Measurements from ENCODE around the gene CCDC182. TPM values are rescaled to one million over a fixed set of nuclear protein-coding genes. Genes with fewer than 3 reads are reported as not detected.
A peak's percentile ranks its signal among the peaks of the same experiment; 100 is the strongest.

Gene CCDC182
- total RNA-seq (not detected), polyA plus RNA-seq (not detected)

- TF ChIP-seq EP300 (IDR thresholded peaks at IDR 0.05) (no peak), POLR2AphosphoS5 (IDR thresholded peaks at IDR 0.05) (no peak), POLR2A (IDR thresholded peaks at IDR 0.05) (no peak), CTCF (IDR thresholded peaks at IDR 0.05) (no peak)
- Histone ChIP-seq H3K4me1 (no peaks in the 10 kb centered on the region), H3K27ac (no peak within 1 kb of the TSS), H3K27me3 (no peaks in the 10 kb centered on the region), H3K9me3 (no peaks in the 10 kb centered on the region), H3K36me3 (no peaks in the 10 kb centered on the region), H3K4me3 (no peak within 1 kb of the TSS)
- intact Hi-C loops (cut with DNase I) = loop anchor here (5.0 to 10.0 kb wide), 3 partner anchors 120 to 613 kb away; no protein-coding TSS in a partner anchor
- no peak for DNase-seq
- 64 to 66% methylated on average over 4 of the region's 4 CpGs for WGBS, 2 donors
These were observed at the start of gene CCDC182 for GRCh38 chr17:57745242-57745641. CCDC182 (minus strand) TSS chr17:57745299; CDS start chr17:57745272, 27 bp downstream.

DNA sequence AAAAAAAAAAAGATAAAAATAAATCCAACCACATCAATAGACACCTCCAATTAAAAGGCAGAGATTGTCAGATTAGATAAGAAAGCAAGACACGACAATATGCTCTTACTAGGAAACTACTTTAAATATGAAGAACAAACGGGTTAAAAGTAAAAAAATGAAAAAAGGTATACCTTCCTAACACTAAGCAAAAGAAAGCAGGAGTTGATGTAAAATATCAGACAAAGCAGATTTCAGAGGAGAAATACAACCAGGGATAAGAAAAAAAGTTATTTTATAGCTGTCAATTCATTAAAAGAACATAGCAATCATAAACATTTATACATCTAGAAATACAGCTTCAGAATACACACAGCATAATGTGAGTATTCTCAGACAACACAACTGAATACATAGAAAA is 49.7 kb upstream of the CCDC182 start:
- WGBS, 2 donors = 20 to 56% methylated on average over 2 of the region's 2 CpGs
- intact Hi-C loops (cut with DNase I) = no loop called here
- no peaks in the 10 kb centered on the region for H3K27me3 ChIP-seq
- no peak overlapping the region for H3K27ac ChIP-seq
- no peaks in the 10 kb centered on the region for H3K36me3 ChIP-seq
- no peak for DNase-seq
- H3K4me3 ChIP-seq = no peak overlapping the region
- no peak for TF ChIP-seq POLR2A (IDR thresholded peaks at IDR 0.05)
- TF ChIP-seq CTCF (IDR thresholded peaks at IDR 0.05) = no peak
- no peak for TF ChIP-seq POLR2AphosphoS5 (IDR thresholded peaks at IDR 0.05)
- no peak for TF ChIP-seq EP300 (IDR thresholded peaks at IDR 0.05)
- H3K9me3 ChIP-seq = no peaks in the 10 kb centered on the region
- H3K4me1 ChIP-seq = no peaks in the 10 kb centered on the region

- no peak for TF ChIP-seq POLR2AphosphoS5 (IDR thresholded peaks at IDR 0.05)
- no peak for TF ChIP-seq EP300 (IDR thresholded peaks at IDR 0.05)
- no peak for TF ChIP-seq CTCF (IDR thresholded peaks at IDR 0.05)
- TF ChIP-seq POLR2A (IDR thresholded peaks at IDR 0.05) = no peak
- no peak overlapping the region for H3K27ac ChIP-seq
- H3K4me1 ChIP-seq = no peaks in the 10 kb centered on the region
- no peaks in the 10 kb centered on the region for H3K9me3 ChIP-seq
- H3K4me3 ChIP-seq = no peak overlapping the region
- WGBS, 2 donors = 30 to 54% methylated on average over 4 of the region's 4 CpGs
- no peak for DNase-seq
- peaks cover 0 to 8% (median 0%) of the 10 kb centered on the region in 3 donors for H3K27me3 ChIP-seq
- intact Hi-C loops (cut with DNase I) = no loop called here
- H3K36me3 ChIP-seq = no peaks in the 10 kb centered on the region
These were observed 43.6 kb upstream of the CCDC182 start for GRCh38 chr17:57788725-57789124.

GRCh38 chr17:57785022-57785421 is 39.9 kb upstream of the CCDC182 start:
- Histone ChIP-seq H3K27me3 (peaks cover 4 to 28% (median 11%) of the 10 kb centered on the region in 3 donors), H3K27ac (no peak overlapping the region), H3K36me3 (no peaks in the 10 kb centered on the region), H3K4me3 (no peak overlapping the region), H3K9me3 (no peaks in the 10 kb centered on the region), H3K4me1 (peaks cover 0 to 19% (median 13%) of the 10 kb centered on the region in 4 donors)
- WGBS, 2 donors = 58 to 78% methylated on average over 7 of the region's 7 CpGs
- no peak for TF ChIP-seq CTCF (IDR thresholded peaks at IDR 0.05)
- peak in 2 of 4 donors; percentile 42 to 45 for TF ChIP-seq POLR2AphosphoS5 (IDR thresholded peaks at IDR 0.05)
- peak; percentile 66 for DNase-seq
- intact Hi-C loops (cut with DNase I) = no loop called here

Measured in sigmoid colon (tissue), 7 donors.